Measurements from ENCODE around the gene TMEM163. TPM values are rescaled to one million over a fixed set of nuclear protein-coding genes. Genes with fewer than 3 reads are reported as not detected.
"Not testable (repeated sequence)": the region's sequence is repeated elsewhere in the genome, so short reads cannot be mapped to it uniquely, and the experiment has no call there.

TMEM163 gene
- total RNA-seq, 1 donor from 2014 or later: not detected

- Histone ChIP-seq H3K27me3 (ENCODE audit: control insufficient read depth, insufficient read depth, low read length) (no peaks in the 10 kb centered on the region), H3K36me3 (ENCODE audit: control insufficient read depth, insufficient read depth, low read length) (no peaks in the 10 kb centered on the region), H3K4me3 (ENCODE audit: low read depth, low read length) (no peak overlapping the region)
- no peak for TF ChIP-seq CTCF (IDR thresholded peaks at IDR 0.05; ENCODE audit: insufficient read depth, low read length, severe bottlenecking)
- FAIRE-seq (no peak), DNase-seq (ENCODE audit: low read depth) (no peak)
Observed at GRCh38 chr2:134728163-134728562, 9.4 kb upstream of the TMEM163 start.

GRCh38 chr2:134727385-134727784 lies 8.6 kb upstream of the TMEM163 start:
- FAIRE-seq (no peak), DNase-seq (ENCODE audit: low read depth) (peak; percentile 29)
- Histone ChIP-seq H3K4me3 (ENCODE audit: low read depth, low read length) (no peak overlapping the region), H3K27me3 (ENCODE audit: control insufficient read depth, insufficient read depth, low read length) (no peaks in the 10 kb centered on the region), H3K36me3 (ENCODE audit: control insufficient read depth, insufficient read depth, low read length) (no peaks in the 10 kb centered on the region)
- no peak for TF ChIP-seq CTCF (IDR thresholded peaks at IDR 0.05; ENCODE audit: insufficient read depth, low read length, severe bottlenecking)

- no peak overlapping the region for H3K4me3 ChIP-seq (ENCODE audit: low read depth, low read length)
- no peaks in the 10 kb centered on the region for H3K36me3 ChIP-seq (ENCODE audit: control insufficient read depth, insufficient read depth, low read length)
- no peak for TF ChIP-seq CTCF (IDR thresholded peaks at IDR 0.05; ENCODE audit: insufficient read depth, low read length, severe bottlenecking)
- DNase-seq (ENCODE audit: low read depth) (no peak), FAIRE-seq (no peak)
- no peaks in the 10 kb centered on the region for H3K27me3 ChIP-seq (ENCODE audit: control insufficient read depth, insufficient read depth, low read length)
Observed at GRCh38 chr2:134726645-134727044, 7.8 kb upstream of the TMEM163 start.

GRCh38 chr2:134725876-134726275 lies 7.1 kb upstream of the TMEM163 start:
- no peak for DNase-seq (ENCODE audit: low read depth)
- FAIRE-seq: no peak
- H3K4me3 ChIP-seq (ENCODE audit: low read depth, low read length): no peak overlapping the region

GRCh38 chr2:134724341-134724740 lies 5.5 kb upstream of the TMEM163 start:
- H3K27me3 ChIP-seq (ENCODE audit: control insufficient read depth, insufficient read depth, low read length): peaks cover 11% of the 10 kb centered on the region
- DNase-seq (ENCODE audit: low read depth): no peak
- no peak for TF ChIP-seq CTCF (IDR thresholded peaks at IDR 0.05; ENCODE audit: insufficient read depth, low read length, severe bottlenecking)
- H3K4me3 ChIP-seq (ENCODE audit: low read depth, low read length): no peak overlapping the region
- H3K36me3 ChIP-seq (ENCODE audit: control insufficient read depth, insufficient read depth, low read length): no peaks in the 10 kb centered on the region
- peak; percentile 62 for FAIRE-seq

More at GRCh38 chr2:134725876-134726275, 7.1 kb upstream of the TMEM163 start:
- H3K36me3 ChIP-seq (ENCODE audit: control insufficient read depth, insufficient read depth, low read length): no peaks in the 10 kb centered on the region
- TF ChIP-seq CTCF (IDR thresholded peaks at IDR 0.05; ENCODE audit: insufficient read depth, low read length, severe bottlenecking): no peak
- no peaks in the 10 kb centered on the region for H3K27me3 ChIP-seq (ENCODE audit: control insufficient read depth, insufficient read depth, low read length)

- not testable (repeated sequence) for DNase-seq (ENCODE audit: low read depth); FAIRE-seq
Observed at GRCh38 chr2:134723742-134724141, 4.9 kb upstream of the TMEM163 start.

More at GRCh38 chr2:134723742-134724141, 4.9 kb upstream of the TMEM163 start:
- H3K27me3 ChIP-seq (ENCODE audit: control insufficient read depth, insufficient read depth, low read length): peaks cover 14% of the 10 kb centered on the region
- H3K4me3 ChIP-seq (ENCODE audit: low read depth, low read length); H3K36me3 ChIP-seq (ENCODE audit: control insufficient read depth, insufficient read depth, low read length): not testable (repeated sequence)
